Measurements from ENCODE around the gene SNX1.

Gene SNX1

DNA sequence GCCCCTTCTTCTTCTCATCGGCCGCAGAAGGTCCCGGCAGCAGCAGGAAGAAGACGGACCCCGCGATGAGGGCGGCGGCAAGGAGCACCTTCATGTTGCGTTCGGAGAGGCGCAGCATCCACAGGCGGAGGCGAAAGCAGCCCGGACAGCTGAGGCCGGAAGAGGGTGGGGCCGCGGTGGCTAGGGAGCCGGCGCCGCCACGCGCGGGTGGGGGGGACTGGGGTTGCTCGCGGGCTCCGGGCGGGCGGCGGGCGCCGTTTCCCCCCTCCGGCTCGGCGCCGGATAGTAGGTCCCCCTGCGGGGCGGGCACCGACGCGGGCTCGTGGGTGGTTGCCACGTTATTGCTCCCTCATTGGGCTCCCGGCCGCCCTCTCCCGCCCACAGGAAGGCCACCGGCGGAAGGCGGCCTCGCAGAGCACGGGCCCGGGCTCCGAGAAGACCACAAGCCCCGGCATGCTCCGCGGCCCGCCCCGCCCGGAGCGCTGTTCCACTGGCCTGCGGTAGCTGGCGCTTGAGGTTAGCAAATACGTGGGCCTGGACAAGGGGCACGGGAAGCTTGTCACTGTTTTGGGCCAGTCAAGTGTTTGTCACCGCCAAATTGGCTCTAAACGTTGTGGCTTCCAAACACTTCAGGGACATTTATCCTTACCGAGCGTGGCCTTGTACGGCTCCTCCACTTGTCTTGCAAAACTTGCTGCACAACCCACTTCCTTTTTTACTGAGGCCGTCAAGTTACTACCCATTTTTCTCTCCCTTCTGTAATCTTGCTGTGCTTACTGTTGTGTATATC, 67.3 kb downstream of the SNX1 start, which contains the start of gene PPIB:
Gene PPIB (minus strand): TSS at position 154 of the 790 bp plus-strand sequence. CDS start 36 bp downstream, at position 118.
- TF ChIP-seq, protein P1, sequence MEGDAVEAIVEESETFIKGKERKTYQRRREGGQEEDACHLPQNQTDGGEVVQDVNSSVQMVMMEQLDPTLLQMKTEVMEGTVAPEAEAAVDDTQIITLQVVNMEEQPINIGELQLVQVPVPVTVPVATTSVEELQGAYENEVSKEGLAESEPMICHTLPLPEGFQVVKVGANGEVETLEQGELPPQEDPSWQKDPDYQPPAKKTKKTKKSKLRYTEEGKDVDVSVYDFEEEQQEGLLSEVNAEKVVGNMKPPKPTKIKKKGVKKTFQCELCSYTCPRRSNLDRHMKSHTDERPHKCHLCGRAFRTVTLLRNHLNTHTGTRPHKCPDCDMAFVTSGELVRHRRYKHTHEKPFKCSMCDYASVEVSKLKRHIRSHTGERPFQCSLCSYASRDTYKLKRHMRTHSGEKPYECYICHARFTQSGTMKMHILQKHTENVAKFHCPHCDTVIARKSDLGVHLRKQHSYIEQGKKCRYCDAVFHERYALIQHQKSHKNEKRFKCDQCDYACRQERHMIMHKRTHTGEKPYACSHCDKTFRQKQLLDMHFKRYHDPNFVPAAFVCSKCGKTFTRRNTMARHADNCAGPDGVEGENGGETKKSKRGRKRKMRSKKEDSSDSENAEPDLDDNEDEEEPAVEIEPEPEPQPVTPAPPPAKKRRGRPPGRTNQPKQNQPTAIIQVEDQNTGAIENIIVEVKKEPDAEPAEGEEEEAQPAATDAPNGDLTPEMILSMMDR (IDR thresholded peaks at IDR 0.05; ENCODE audit: borderline replicate concordance, insufficient read depth, low read depth, low read length), result peak; percentile 57
- H3K4me3 ChIP-seq (ENCODE audit: low read depth, low read length), result peak within 1 kb of the TSS; percentile 95

DNA sequence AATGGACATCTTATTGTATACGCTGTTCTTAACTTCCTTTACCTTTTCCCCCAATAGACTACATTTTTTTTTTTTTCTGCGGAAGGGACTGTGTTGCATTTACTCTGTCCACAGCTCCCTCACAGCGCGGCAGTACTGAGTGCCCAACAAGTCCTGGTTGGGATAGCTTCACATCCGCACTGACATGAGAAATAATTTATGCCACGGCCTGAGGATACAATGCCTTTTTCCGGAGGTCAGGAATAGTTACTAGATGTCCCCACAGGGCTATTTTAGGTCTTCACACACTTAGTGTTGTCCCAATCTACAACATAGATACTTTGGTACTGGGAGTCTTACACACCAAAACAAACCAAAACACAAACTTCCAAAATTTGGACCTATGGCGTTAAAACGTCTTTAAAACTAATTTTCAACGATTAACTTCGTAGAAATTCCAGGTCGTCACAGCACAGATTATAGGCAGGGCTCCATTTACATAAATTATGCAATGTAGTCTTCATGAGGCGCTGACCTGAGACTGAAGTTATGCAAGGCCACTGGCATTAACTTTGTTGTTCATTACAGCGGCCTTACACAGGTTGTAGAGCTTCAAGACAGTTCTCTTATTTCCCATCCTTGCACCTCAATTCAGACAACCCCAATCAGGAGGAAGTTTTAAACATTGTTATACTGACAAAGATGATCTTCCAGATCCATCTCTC, 68.0 kb downstream of the SNX1 start:
- TF ChIP-seq, protein P1 (IDR thresholded peaks at IDR 0.05; ENCODE audit: borderline replicate concordance, insufficient read depth, low read depth, low read length), result no peak
- peak overlapping the region; percentile 58 for H3K4me3 ChIP-seq (ENCODE audit: low read depth, low read length)

DNA sequence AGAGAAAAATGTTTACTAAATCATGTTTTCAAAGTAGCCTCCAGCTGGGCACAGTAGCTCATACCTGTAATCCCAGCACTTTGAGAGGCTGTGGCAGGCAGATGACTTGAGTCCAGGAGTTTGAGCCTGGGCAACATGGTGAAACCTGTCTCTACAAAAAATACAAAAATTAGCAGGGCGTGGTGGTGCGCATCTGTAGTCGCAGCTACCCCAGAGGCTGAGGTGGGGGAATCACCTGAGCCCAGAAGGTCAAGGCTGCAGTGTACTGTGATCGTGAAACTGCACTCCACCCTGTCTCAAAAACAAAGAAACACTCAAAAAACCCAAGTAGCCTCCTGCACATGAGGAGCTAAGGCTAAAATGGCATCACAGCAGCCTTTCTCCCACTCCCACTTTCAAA, 68.7 kb downstream of the SNX1 start:
- H3K4me3 ChIP-seq (ENCODE audit: low read depth, low read length), result no peak overlapping the region
- TF ChIP-seq, protein P1 (IDR thresholded peaks at IDR 0.05; ENCODE audit: borderline replicate concordance, insufficient read depth, low read depth, low read length), result no peak

DNA sequence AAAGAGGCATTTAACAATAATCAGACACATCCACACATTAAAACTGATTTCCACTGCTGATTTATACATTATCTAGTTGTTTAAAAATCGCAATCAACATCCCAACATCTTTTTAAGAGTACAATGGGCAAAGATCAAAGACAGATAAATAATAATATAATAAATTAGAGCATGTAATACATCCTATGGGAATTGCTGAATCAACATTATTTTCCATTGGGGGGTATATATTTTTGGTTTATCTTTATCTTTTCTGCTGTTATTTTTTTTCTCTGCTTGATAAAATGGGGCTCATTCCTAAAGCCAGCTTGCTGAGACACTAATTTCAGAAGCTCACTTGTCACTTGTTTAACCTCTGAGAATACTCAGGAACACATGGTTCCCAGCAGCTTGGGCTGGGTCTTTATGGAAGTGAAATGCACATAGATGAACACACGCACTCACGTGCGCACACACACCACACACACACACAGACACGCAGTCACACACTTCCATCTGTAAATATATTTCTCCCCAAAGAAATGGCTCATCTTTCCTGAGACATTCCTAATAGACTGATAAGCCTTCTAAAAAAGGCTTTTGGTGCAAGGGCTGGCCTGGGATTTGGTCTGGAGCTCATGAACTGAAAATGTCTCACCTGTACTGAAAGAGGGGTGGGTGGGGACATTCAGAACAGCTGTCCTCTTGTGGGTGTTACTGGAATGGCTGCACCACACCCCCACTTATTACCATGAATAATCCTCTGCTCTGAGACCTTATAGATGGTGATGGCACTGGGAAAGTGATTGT, 70.5 kb downstream of the SNX1 start:
- TF ChIP-seq, protein P1 (IDR thresholded peaks at IDR 0.05; ENCODE audit: borderline replicate concordance, insufficient read depth, low read depth, low read length), result no peak
- no peak overlapping the region for H3K4me3 ChIP-seq (ENCODE audit: low read depth, low read length)

DNA sequence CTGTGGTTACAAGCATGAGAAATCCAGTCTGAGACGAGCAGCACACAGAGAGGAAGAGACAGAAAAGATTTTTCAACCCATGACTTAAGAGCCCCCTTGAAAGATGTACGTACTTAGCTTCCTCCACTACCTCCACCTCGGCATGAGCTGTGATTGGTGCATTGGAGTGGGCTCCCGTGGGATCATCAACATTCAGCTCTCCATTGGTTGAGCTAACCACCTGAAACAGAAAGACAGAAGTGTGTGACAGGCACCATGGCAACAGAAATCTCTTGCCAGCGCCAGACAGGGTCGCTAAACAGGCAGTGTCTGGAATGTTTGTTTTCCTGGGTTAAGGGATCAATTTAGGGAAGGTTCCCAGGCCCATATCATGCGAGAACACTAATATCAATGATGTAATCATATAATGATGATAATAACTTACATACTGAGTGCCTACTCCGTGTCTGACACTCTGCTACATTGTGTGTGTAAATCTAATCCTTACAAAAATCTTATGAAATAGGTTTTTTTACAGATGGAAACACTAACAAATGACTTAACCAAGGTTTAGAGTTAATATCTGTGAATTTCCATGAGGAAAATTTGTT, 84.5 kb downstream of the SNX1 start:
- no peak overlapping the region for H3K4me3 ChIP-seq (ENCODE audit: low read depth, low read length)
- TF ChIP-seq, protein P1 (IDR thresholded peaks at IDR 0.05; ENCODE audit: borderline replicate concordance, insufficient read depth, low read depth, low read length), result no peak

DNA sequence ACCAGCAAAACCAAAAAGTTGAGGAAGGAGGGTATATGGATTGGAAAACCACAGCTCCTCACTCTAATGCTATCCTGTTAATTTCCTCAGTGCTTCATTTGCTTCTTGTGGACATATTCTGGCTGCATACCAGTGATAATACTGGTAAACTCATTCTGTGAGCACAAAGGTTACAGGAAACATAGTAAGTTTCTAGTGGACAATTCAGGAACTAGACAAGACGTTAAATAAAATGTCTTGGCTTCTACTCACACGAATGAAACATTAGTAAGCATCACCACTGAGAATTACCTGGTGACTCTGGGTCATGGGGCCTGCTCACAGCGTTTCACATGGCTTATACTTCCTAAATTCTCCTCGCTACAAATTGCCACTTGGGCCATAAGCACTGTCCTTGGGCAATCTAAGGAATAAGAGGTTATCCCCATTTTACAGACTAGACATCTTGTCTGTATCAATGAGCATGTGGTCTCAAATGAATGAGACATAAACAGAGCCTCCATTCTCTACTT, 87.1 kb downstream of the SNX1 start:
- no peak overlapping the region for H3K4me3 ChIP-seq (ENCODE audit: low read depth, low read length)
- TF ChIP-seq, protein P1 (IDR thresholded peaks at IDR 0.05; ENCODE audit: borderline replicate concordance, insufficient read depth, low read depth, low read length), result no peak
